Ovary (tissue), 9 donors: ENCODE data around the gene GRK4. TPM values are rescaled to one million over a fixed set of nuclear protein-coding genes. Genes with fewer than 3 reads are reported as not detected.

Source experiments
- DNase-seq, 5 donors: peaks; one replicate each; pipeline ENCODE4 v3.0.0-alpha.2; 2019 to 2020
- H3K27ac ChIP-seq, 2 donors: fragments of 200-600 bp; one replicate each; pipeline versions ENCODE4 v1.5.1 to v1.8.0; 2019 to 2022
- H3K27me3 ChIP-seq: fragments of 200-600 bp; one replicate; pipeline ENCODE4 v1.8.0; 2022
- H3K36me3 ChIP-seq: fragments of 200-600 bp; sonication (generic); one replicate; pipeline ENCODE4 v1.5.1; 2019
- H3K4me1 ChIP-seq: one replicate; pipeline ENCODE4 v1.8.1; 2013; ENCODE audit warnings: mild to moderate bottlenecking, moderate library complexity; ENCODE audit not compliant: insufficient read depth
- H3K4me3 ChIP-seq: fragments of 200-600 bp; sonication (generic); one replicate; pipeline ENCODE4 v1.5.1; 2017
- H3K9me3 ChIP-seq, 2 donors: fragments of 200-600 bp in 1 of 2; sonication (generic) in 1 of 2; one replicate each; pipeline versions ENCODE4 v1.5.1 to v1.8.1; 2013 to 2019; ENCODE audit warnings: mild to moderate bottlenecking in 1 of 2, moderate library complexity in 1 of 2
- EP300 ChIP-seq: sonication (generic); formaldehyde crosslinking; IDR thresholded peaks from one replicate; pipeline ENCODE4 v1.6.1; 2017; ENCODE audit warnings: antibody characterized with exemption
- POLR2A ChIP-seq: fragments of 450-650 bp; IDR thresholded peaks from one replicate; pipeline ENCODE4 v1.6.1; 2017; ENCODE audit warnings: antibody characterized with exemption, mild to moderate bottlenecking, moderate library complexity
- WGBS, 3 donors: extraction: QIAGEN DNeasy Blood & Tissue Kit in 1 of 3; methylation state at CpG; one replicate each; pipeline versions ENCODE4 v1.1.5 to v1.1.7; 2013 to 2017; 5-methylcytosine and 5-hydroxymethylcytosine counted together
- intact Hi-C, 4 donors: fragments of 100-400 bp; cut with DNase I; formaldehyde crosslinking; loops; one replicate each; pipeline versions ENCODE4 v1.11.0 to v1.15.1; 2022 to 2023
- polyA plus RNA-seq, 2 donors: library from polyadenylated mRNA; stranded (reverse); fragments of 200-250 nt in 1 of 2; fragments of 350-450 nt in 1 of 2; fragmentation: Illumina TruSeq in 1 of 2; extraction: RNeasy Lipid Tissue Mini Kit (QIAGEN cat#74804) in 1 of 2; gene quantifications; one replicate each; pipeline ENCODE4 v1.2.3, GENCODE V29; 2013 to 2014
- total RNA-seq, 7 donors: library from RNA; depleted of rRNA in 2 of 7; stranded (reverse); fragments of >200 nt in 2 of 7; fragmentation: NEBNext Ultra II Directional in 3 of 7; extraction: Animal tissue kit (Norgen Biotek cat#: 25700) in 3 of 7; gene quantifications; one replicate each; pipeline versions ENCODE4 v1.1.0 to v1.2.4, GENCODE V29; 2016 to 2023
- TF ChIP-seq, protein P1 (sequence below), 3 donors: fragments of 450-650 bp in 2 of 3; fragments of 200-600 bp in 1 of 3; IDR thresholded peaks; one replicate each; pipeline versions ENCODE4 v1.5.1 to v1.8.0; 2016 to 2022; ENCODE audit warnings: antibody characterized with exemption in 3 of 3, mild to moderate bottlenecking in 1 of 3
- donor health status: DM: no; HTN: no; CAD: no; lungs with moderate emphysema.
- donor health status: DM: no; HTN: no; CAD: no.
- donor health status: Bipolar disorder and iron deficiency.
- donor health status: DM: yes; HTN: yes; CAD: no.
- donor health status: DM: no; HTN: no; CAD: no.
- donor health status: DM: yes; HTN: yes; CAD: no.

The GRK4 gene
- total and polyA plus RNA-seq, 9 donors: 3.3 to 17.6 (median 6.9) TPM

DNA sequence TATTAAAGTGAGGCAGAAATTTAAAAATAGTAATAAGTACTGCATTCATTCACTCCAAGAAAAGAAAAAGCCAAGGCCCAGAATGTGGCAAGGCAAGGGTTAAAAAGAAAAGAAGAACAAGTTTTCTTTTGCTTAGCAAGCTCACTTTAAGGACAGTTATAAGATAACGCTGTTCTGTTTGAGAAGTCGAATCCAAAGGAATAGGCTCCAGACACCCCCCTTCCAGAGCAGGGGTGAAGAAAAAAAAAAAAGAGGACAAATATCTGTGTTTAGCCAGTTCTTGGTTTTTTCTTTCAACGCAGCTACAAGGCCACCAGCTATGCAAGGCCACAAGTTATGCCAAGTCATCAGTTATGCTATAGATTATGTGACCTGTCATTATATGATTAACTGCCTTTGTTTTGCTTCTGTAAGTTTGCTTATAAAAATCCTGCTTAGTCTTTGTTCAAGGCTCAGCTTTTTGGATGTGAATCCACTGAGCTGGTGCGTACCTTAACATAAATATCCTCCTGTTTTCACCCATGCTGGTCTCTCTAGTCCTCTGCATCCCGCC lies 1.4 kb downstream of the GRK4 start:
- Histone ChIP-seq H3K27me3 (no peaks in the 10 kb centered on the region), H3K4me3 (no peak overlapping the region), H3K4me1 (peaks cover 9% of the 10 kb centered on the region), H3K9me3 (no peaks in the 10 kb centered on the region), H3K27ac (no peak overlapping the region), H3K36me3 (no peaks in the 10 kb centered on the region)
- no peak for TF ChIP-seq EP300
- TF ChIP-seq, protein P1, sequence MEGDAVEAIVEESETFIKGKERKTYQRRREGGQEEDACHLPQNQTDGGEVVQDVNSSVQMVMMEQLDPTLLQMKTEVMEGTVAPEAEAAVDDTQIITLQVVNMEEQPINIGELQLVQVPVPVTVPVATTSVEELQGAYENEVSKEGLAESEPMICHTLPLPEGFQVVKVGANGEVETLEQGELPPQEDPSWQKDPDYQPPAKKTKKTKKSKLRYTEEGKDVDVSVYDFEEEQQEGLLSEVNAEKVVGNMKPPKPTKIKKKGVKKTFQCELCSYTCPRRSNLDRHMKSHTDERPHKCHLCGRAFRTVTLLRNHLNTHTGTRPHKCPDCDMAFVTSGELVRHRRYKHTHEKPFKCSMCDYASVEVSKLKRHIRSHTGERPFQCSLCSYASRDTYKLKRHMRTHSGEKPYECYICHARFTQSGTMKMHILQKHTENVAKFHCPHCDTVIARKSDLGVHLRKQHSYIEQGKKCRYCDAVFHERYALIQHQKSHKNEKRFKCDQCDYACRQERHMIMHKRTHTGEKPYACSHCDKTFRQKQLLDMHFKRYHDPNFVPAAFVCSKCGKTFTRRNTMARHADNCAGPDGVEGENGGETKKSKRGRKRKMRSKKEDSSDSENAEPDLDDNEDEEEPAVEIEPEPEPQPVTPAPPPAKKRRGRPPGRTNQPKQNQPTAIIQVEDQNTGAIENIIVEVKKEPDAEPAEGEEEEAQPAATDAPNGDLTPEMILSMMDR (IDR thresholded peaks at IDR 0.05): no peak
- TF ChIP-seq POLR2A: no peak
- 30 to 42% (median 37%) methylated on average over 5 of the region's 5 CpGs for WGBS, 3 donors
- intact Hi-C loops: loop anchor here in 1 of 4 donors (5.0 kb wide), 1 partner anchor 1713 kb away; no protein-coding TSS in a partner anchor
- DNase-seq: no peak

DNA sequence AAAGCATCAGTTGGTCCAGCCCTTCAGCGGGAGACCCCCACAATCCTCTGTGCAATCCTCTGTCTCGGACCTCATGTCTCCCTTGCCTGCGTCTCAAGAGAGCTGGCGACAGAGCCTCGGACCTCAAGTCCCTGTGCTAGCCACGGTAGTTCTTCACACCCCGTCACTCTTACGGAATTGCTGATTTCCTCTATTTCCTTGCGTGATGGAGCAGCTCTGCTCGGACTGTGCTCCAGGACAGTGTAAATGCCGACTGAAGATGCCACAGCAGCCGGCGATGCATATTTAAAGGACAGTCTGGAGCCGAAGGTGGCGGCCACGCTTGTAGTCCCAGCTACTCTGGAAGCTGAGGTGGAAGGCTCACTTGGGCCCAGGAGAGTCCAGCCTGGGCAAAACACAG lies 1.9 kb downstream of the GRK4 start:
- TF ChIP-seq EP300: no peak
- TF ChIP-seq, protein P1 (IDR thresholded peaks at IDR 0.05): no peak
- Histone ChIP-seq H3K27me3 (no peaks in the 10 kb centered on the region), H3K4me3 (no peak overlapping the region), H3K4me1 (peaks cover 9% of the 10 kb centered on the region), H3K27ac (no peak overlapping the region), H3K9me3 (no peaks in the 10 kb centered on the region), H3K36me3 (no peaks in the 10 kb centered on the region)
- WGBS, 3 donors: 82 to 91% (median 89%) methylated on average over 16 of the region's 16 CpGs
- intact Hi-C loops: no loop called here
- DNase-seq: no peak

DNA sequence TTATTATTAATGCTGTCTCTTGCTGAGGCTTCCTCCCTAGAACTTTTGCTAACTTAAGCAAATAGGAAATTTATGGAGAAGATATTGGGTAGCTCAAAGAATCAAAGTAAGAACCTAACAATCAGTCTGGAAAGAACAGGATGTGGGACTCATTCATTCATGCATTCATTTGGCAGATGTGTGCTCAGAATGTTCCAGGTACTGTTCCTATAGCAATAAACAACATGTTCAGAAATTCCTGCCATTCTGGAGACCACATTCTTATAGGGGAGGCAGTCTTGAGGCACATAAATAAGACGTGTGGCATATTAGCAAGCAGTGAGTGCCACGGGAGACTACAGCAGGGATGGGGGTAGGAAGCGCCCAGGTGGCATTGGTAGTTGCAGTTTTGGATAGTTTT lies 5.0 kb downstream of the GRK4 start:
- intact Hi-C loops: no loop called here
- 62 to 68% (median 66%) methylated on average over 3 of the region's 3 CpGs for WGBS, 3 donors
- Histone ChIP-seq H3K27ac (no peak overlapping the region), H3K9me3 (no peaks in the 10 kb centered on the region), H3K27me3 (no peaks in the 10 kb centered on the region), H3K4me3 (no peak overlapping the region), H3K4me1 (peaks cover 2% of the 10 kb centered on the region), H3K36me3 (no peaks in the 10 kb centered on the region)
- DNase-seq: no peak
- TF ChIP-seq, protein P1 (IDR thresholded peaks at IDR 0.05): no peak
- no peak for TF ChIP-seq EP300
- TF ChIP-seq POLR2A: no peak

DNA sequence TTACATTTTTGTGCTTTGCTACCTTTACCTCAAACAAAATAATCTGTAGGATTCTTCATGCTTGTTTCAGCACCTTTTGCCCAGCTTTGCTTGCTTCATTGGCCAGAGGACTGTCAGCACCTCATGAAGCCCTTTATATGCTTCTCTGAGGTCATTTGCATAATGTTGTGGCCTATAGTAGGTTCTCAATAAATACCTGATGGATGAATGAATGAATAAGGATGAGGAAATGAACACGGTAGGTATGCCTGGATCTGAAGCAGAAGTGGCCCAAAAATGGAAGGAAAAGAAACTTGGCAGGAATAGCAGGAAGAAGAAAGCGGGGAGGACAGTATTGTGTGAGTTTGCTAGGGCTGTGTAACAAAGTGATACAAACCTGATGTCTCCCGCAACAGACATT lies 7.9 kb downstream of the GRK4 start:
- TF ChIP-seq POLR2A: no peak
- TF ChIP-seq, protein P1 (IDR thresholded peaks at IDR 0.05): no peak
- no peak for TF ChIP-seq EP300
- H3K4me3 ChIP-seq: no peak overlapping the region
- H3K9me3 ChIP-seq: no peaks in the 10 kb centered on the region
- intact Hi-C loops: no loop called here
- no peak for DNase-seq
- H3K36me3 ChIP-seq: no peaks in the 10 kb centered on the region
- WGBS, 3 donors: 88 to 93% (median 92%) methylated on average over 3 of the region's 3 CpGs
- H3K4me1 ChIP-seq: no peaks in the 10 kb centered on the region
- no peaks in the 10 kb centered on the region for H3K27me3 ChIP-seq
- no peak overlapping the region for H3K27ac ChIP-seq
